SK-N-DZ (cell line): Measurements from ENCODE around the gene NEB.
A peak's percentile ranks its signal among the peaks of the same experiment; 100 is the strongest.
"Not testable (repeated sequence)": the region's sequence is repeated elsewhere in the genome, so short reads cannot be mapped to it uniquely, and the experiment has no call there.

Experiments used
- DNase-seq: peaks from one replicate; pipeline ENCODE4 v3.0.0-alpha.2; 2015; ENCODE audit warnings: low spot score

The NEB gene

DNA sequence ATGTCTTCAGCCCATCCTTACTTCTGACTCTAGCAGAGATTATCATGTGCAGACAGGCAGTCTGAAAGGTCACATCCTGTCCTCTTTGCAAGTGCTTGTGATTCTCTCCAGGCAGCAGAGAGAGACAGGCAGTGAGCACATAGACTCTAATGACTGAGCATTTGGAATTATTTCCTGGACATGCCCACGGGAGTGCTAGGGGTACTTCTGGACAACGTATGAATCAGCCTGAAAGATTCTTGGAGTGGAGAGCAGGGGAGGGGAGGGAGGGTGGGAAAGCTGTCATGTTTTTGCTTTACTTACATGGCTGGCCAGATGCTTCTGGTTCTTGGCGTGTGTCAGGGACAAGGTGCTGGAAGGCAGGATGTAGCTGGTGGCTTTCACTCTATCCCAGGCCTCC, 174.0 kb downstream of the NEB start:
- peak; percentile 4 for DNase-seq

- DNase-seq, result not testable (repeated sequence)
Measured at GRCh38 chr2:151559431-151559830, 174.8 kb downstream of the NEB start.

DNA sequence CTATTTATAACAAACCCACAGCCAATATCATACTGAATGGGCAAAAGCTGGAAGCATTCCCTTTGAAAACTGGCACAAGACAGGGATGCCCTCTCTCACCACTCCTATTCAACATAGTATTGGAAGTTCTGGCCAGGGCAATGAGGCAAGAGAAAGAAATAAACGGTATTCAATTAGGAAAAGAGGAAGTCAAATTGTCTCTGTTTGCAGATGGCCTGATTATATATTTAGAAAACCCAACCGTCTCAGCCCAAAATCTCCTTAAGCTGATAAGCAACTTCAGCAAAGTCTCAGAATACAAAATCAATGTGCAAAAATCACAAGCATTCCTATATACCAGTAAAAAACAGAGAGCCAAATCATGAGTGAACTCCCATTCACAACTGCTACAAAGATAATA, 176.4 kb downstream of the NEB start:
- not testable (repeated sequence) for DNase-seq

- DNase-seq, result no peak
Measured at GRCh38 chr2:151556121-151556520, 178.2 kb downstream of the NEB start.

GRCh38 chr2:151552287-151552686, 182.0 kb downstream of the NEB start:
- no peak for DNase-seq

- no peak for DNase-seq
Measured at GRCh38 chr2:151551556-151551955, 182.7 kb downstream of the NEB start.

DNA sequence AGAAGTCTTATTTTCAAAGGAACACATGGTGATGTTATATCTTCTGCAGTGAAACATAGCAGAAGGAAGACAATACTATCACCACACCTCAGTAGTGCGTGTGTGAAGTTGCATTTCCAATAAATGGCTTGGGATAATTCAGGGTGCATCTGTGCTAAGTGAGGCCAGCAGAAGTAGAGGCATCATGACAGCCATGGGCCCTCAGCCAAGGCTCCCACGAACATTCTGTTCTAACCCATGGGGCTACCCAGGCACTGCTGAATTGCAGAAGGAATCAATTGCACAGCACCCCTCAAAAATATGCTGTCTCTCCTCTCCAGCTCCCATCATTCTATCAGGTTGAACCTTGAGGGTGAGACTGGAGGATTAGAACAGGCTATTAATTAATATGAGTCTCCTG, 185.1 kb downstream of the NEB start:
- DNase-seq, result no peak

GRCh38 chr2:151544449-151544848, 189.8 kb downstream of the NEB start:
- DNase-seq, result no peak

- DNase-seq, result no peak
Measured at GRCh38 chr2:151543876-151544275, 190.4 kb downstream of the NEB start.

DNA sequence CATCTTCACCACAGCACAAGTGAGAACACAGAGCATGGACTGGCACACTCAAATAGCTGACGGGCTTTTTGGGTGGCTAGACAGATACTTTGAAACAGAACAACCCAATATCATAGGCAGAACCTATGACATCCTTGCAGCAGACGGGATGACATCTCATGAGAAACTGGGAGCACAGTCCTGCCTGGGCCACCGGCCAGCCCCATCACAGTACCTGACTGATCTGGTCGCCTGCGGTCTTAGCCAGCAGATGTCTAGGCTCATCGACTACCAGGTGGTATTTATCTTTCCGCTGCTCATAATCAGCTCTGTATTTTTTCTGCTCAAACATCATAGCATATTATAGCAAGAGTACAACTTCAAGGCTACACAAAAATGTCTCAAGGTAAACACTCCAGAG, 200.3 kb downstream of the NEB start:
- no peak for DNase-seq

DNA sequence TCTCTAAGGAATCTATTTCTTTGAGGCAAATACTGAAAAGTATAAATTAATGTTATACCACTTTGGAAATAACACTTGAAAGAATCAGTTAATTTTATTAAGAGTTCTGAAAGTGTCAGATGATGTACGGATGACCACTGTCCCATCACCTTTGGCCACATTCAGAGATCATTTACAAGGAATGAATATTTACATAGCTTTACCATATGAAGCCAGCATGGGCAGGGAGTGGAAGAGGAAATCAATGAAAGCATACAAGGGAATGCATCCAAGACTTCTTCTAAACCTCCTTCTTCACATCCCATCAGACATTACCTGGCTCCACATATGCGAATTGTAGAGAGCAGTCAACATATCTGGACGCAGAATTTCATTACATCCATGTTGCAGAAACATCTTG, 201.1 kb downstream of the NEB start:
- DNase-seq, result no peak

DNA sequence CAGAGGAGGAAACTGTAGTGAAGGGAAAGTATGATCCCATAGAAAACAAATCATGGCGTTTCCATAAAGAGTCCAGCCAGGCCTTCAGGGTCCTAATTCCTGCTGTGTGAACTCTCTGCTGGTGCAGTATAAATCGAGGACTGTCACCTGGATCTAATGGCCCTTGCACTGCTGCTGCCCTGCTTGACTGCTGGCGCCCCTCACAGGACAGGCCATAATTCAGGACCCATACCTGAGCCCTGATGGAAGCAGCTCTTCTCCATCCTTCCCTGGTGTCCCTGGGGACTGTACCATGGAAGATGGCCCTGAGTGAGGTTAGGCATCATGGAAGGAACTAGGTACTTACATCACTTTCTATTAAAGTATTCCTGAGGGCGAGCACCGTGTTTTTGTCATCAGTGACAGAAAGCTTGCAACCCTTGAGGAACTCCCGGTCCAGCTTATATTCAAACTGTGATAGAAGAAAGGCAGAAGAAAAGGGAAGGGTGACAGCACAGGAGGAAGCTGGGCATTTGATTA, 207.6 kb downstream of the NEB start:
- DNase-seq, result no peak

DNA sequence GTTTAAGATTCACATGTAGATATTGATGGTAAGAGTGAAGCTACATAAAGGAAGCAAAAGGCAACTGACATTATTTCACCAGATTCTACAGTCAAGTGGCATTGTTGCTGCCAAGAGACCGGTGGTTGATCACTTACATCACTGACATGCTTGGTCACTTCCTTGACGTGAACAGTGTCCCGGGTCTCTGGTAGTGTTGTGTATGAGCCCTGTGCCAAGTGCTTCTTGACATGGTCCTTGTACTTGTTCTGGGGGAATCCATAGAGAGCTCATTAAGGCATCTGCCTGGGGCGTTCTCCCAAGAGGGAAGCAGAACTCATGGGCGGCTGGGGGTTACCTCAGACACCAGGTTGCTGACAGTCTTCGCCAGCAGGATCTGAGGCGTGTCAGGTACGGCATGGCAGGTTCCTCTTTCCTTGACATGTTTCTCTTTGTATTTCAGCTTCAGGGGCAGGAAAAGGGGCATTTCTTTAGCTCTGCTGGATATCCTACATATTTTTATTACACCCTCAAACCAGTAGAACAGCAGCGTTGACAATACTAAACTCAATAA, 208.4 kb downstream of the NEB start:
- no peak for DNase-seq

DNA sequence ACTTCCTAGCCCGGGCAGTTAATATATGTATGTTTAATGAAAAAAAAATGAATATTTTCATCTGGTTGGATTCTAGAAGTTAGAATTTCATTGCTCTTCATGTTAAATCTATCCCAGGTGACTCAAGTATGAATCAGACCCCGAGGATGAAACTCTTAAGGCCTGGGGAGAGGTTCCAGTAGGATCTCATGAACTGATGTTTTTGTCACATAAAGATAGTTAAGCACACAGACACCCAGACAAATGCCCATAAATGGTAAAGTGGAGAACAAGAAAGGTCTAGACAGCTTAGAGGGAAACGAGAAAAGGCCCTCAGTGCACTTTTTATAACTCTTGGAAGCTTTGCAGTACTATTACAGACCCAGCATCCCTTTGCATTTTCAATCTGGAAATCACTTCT, 210.4 kb downstream of the NEB start:
- no peak for DNase-seq

- no peak for DNase-seq
Measured at GRCh38 chr2:151522556-151522955, 211.7 kb downstream of the NEB start.

DNA sequence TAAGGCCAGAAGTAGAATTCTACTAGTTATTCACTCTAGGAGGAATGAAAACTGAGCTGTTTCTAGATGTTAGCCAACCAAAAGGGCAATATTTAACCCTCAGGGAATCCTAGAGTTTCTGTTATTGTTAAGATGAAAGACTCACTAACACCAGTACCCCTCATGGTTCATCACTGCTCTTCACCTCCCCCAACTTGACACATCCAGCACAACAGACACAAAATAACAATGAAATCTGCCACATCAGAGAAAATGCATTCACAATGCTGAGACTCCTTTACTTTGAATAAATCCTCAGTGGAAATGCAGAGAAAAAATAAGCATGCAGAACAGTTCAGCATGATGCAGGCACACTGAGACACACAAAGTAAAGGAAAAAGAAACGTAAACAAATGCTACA, 213.3 kb downstream of the NEB start:
- DNase-seq, result no peak

GRCh38 chr2:151518802-151519201, 215.5 kb downstream of the NEB start:
- no peak for DNase-seq

DNA sequence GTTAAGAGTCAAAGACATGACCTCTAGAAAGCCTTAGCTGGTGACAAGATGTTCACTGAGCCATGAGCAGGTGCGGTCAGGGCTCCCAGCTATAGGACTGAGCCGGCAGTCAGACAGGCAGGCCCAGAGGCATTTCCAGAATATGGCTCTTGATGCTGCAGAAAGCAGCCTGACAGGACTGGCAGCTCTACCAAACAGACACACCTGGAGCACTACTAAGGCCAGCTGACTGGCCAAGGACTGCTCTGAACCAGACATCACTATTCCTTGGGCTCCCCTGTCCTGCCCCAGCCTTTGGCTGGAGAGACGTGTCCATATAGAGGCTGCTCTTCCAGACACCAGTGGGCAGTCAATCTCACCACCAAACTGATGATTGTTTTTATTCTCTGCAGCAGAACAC, 225.8 kb downstream of the NEB start:
- no peak for DNase-seq

- no peak for DNase-seq
Measured at GRCh38 chr2:151506170-151506569, 228.1 kb downstream of the NEB start.

DNA sequence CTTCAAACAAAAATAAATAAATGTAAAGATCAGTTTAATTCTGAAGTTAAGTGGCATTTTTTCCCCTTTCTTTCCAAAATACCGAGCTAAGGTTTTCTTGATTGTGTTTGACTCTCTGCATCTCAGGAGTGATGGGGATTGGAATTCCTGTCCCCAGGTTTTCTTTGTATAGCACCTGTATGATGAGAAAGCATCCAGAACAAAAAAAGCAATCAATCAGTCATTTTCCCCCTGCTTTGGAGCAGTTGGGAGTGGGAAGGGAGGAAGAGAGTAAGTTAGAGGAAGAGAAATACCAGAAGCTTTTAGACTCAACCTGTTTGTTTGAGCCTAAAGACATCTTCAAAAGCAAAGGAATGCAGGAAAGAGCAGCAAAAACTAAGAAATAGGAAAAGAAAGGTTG, 236.1 kb downstream of the NEB start:
- no peak for DNase-seq

DNA sequence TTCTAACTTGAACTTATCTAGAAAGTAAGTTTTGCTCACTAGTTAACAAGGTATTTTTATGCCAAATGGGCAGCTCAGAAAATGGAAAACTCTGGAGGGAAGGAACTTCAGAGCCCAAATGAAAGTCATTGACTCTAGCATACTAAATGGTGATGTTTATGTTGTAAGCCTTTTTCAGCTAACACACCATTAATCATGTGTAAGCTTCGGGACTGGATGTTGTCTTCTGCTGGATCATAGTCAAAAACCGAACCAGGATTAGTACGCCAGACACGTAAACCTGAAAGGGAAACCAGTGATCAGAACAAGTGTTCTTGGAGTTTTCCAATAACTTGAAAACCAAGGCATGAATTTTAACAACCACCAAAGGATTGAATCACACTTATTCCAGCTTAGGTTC, 242.8 kb downstream of the NEB start:
- DNase-seq, result no peak

DNA sequence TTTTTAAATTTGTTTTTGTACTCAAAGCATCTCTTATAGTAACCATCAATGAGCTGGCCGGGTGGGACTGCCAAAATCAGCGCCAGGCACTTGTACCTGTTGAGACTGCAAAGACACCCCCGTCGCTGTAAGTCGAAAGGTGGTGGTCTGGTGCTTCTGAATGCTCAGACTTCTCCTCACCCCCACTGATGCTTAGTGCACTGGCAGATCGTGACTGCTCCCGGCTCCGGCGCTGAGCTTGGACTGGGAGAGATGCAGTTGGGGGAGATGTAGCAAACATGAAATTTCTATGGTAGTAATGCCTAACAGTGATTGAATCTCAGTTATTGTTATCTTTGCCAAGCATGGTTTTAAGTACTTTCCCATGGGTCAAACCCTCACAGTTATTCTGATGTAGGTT, 244.0 kb downstream of the NEB start:
- no peak for DNase-seq

- no peak for DNase-seq
Measured at GRCh38 chr2:151486053-151486452, 248.2 kb downstream of the NEB start.

GRCh38 chr2:151484100-151484499, 250.2 kb downstream of the NEB start:
- DNase-seq, result no peak
